SK-N-SH treated with all-trans-retinoic acid at 6 μM for 48 hours (cell line): ENCODE measurements around the gene PPP1R2.

Experiments
- ARNTL ChIP-seq: fragments of 450-650 bp; formaldehyde crosslinking; IDR thresholded peaks from 2 replicates; pipeline ENCODE4 v1.5.0; 2020; ENCODE audit warnings: low read depth, mild to moderate bottlenecking, moderate library complexity, borderline replicate concordance
- BACH2 ChIP-seq: fragments of 250-450 bp; sonication (Bioruptor Pico); IDR thresholded peaks from 2 replicates; pipeline ENCODE4 v1.9.0; 2021; ENCODE audit warnings: mild to moderate bottlenecking, borderline replicate concordance
- ESRRG ChIP-seq: fragments of 250-450 bp; sonication (Bioruptor Pico); IDR thresholded peaks from 2 replicates; pipeline ENCODE4 v1.6.1; 2021; ENCODE audit warnings: mild to moderate bottlenecking
- GLIS3 ChIP-seq: fragments of 250-450 bp; sonication (Bioruptor Pico); IDR thresholded peaks from 2 replicates; pipeline ENCODE4 v1.5.0; 2020; ENCODE audit warnings: mild to moderate bottlenecking, moderate library complexity
- OSR1 ChIP-seq: fragments of 250-450 bp; sonication (Bioruptor Pico); IDR thresholded peaks from 2 replicates; pipeline ENCODE4 v1.8.0; 2022; ENCODE audit warnings: moderate library complexity, mild to moderate bottlenecking, inconsistent platforms
- RARB ChIP-seq: fragments of 250-450 bp; sonication (Bioruptor Pico); IDR thresholded peaks from 2 replicates; pipeline ENCODE4 v1.8.0; 2021; ENCODE audit warnings: mild to moderate bottlenecking, moderate library complexity
- TCF4 ChIP-seq: fragments of 250-450 bp; sonication (Bioruptor Pico); IDR thresholded peaks from 2 replicates; pipeline ENCODE4 v1.8.0; 2021; ENCODE audit warnings: mild to moderate bottlenecking, moderate library complexity, borderline replicate concordance
- TOX ChIP-seq: fragments of 250-450 bp; sonication (Bioruptor Pico); IDR thresholded peaks from 2 replicates; pipeline ENCODE4 v1.8.0; 2021; ENCODE audit warnings: mild to moderate bottlenecking, moderate library complexity, borderline replicate concordance
- ZFP30 ChIP-seq: fragments of 450-650 bp; formaldehyde crosslinking; IDR thresholded peaks from 2 replicates; pipeline ENCODE4 v1.5.0; 2022; ENCODE audit warnings: mild to moderate bottlenecking, moderate library complexity
- ZNF565 ChIP-seq: fragments of 450-650 bp; formaldehyde crosslinking; conservative IDR thresholded peaks from 2 replicates; pipeline ENCODE4 v1.5.0; 2020; ENCODE audit warnings: low read depth, mild to moderate bottlenecking, moderate library complexity
- TF ChIP-seq, protein P1 (sequence below): fragments of 250-450 bp; sonication (Bioruptor Pico); IDR thresholded peaks from 2 replicates; pipeline ENCODE4 v1.8.0; 2021; ENCODE audit warnings: low read depth, mild to moderate bottlenecking, moderate library complexity, borderline replicate concordance
- TF ChIP-seq, protein P2 (sequence below): fragments of 250-450 bp; sonication (Bioruptor Pico); IDR thresholded peaks from 2 replicates; pipeline ENCODE4 v1.8.0; 2020; ENCODE audit warnings: mild to moderate bottlenecking, moderate library complexity, borderline replicate concordance

DNA sequence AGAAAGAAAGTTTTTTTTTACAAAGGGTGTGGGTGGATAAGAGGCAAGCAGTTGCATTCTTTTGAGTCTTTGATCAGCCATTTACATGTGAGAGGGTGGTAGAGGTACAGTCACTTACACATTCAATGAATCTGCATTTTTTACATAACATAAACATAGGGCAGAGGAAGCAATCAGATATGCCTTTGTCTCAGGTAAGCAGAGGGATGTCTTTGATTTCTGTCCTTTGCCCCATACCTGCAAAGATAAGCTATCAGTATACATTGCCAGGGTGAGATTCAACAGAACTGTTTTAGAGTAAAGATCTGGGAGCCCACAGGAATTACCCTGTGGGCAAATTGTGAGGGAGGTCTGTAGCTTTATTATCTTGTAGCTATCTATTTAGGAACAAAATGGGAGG lies 5.4 kb upstream of the PPP1R2 start:
- TF ChIP-seq ARNTL (no peak), RARB (CRISPR knock-in tag) (no peak), BACH2 (no peak), ZFP30 (no peak), TCF4 (no peak), ESRRG (CRISPR knock-in tag) (no peak), ZNF565 (CRISPR knock-in tag) (no peak), OSR1 (no peak), GLIS3 (CRISPR knock-in tag) (no peak), TOX (CRISPR knock-in tag) (no peak)
- TF ChIP-seq, protein P1, sequence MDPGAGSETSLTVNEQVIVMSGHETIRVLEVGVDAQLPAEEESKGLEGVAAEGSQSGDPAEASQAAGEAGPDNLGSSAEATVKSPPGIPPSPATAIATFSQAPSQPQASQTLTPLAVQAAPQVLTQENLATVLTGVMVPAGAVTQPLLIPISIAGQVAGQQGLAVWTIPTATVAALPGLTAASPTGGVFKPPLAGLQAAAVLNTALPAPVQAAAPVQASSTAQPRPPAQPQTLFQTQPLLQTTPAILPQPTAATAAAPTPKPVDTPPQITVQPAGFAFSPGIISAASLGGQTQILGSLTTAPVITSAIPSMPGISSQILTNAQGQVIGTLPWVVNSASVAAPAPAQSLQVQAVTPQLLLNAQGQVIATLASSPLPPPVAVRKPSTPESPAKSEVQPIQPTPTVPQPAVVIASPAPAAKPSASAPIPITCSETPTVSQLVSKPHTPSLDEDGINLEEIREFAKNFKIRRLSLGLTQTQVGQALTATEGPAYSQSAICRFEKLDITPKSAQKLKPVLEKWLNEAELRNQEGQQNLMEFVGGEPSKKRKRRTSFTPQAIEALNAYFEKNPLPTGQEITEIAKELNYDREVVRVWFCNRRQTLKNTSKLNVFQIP (CRISPR knock-in tag) = no peak
- TF ChIP-seq, protein P2, sequence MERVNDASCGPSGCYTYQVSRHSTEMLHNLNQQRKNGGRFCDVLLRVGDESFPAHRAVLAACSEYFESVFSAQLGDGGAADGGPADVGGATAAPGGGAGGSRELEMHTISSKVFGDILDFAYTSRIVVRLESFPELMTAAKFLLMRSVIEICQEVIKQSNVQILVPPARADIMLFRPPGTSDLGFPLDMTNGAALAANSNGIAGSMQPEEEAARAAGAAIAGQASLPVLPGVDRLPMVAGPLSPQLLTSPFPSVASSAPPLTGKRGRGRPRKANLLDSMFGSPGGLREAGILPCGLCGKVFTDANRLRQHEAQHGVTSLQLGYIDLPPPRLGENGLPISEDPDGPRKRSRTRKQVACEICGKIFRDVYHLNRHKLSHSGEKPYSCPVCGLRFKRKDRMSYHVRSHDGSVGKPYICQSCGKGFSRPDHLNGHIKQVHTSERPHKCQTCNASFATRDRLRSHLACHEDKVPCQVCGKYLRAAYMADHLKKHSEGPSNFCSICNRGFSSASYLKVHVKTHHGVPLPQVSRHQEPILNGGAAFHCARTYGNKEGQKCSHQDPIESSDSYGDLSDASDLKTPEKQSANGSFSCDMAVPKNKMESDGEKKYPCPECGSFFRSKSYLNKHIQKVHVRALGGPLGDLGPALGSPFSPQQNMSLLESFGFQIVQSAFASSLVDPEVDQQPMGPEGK (CRISPR knock-in tag) = no peak
